HG03025 (cell line): ENCODE data around the gene AGK.
"Not testable (repeated sequence)": the region's sequence is repeated elsewhere in the genome, so short reads cannot be mapped to it uniquely, and the experiment has no call there.

Source experiments
- ATAC-seq: cut with Tn5 transposase; IDR thresholded peaks from one replicate; pipeline ENCODE4 v1.9.1; 2021; ENCODE audit warnings: mild to moderate bottlenecking, moderate library complexity; ENCODE audit not compliant: unreplicated experiment, low FRiP score

Gene AGK

DNA sequence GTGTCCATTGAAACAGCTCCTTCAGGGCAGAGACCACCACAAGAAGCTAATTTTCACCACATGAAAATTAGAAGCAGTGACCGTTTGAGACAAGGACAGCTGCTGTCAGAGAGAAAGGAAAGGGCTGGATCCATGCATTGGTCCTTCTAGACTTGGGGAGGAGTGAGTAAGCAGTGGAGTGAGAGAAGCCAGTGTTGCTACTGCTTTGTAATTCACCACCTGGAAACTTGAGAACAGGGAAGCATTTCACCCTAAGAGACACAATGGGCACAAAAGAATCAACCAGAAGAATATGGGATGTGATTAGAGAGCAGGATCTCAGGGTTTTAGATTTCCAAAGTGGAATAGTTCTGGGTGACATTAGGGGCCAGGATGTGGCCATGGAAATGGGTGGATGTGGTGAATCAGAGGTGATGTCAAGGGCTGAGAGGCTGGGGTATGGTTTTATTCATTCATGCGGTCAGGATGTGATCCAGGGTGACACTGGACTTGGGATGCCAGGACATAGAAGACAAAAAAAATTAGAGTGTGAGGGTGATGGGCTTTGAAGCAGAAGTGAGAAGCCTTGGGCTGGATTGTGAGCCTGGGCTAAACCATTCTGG lies 89.1 kb downstream of the AGK start:
- no peak for ATAC-seq

DNA sequence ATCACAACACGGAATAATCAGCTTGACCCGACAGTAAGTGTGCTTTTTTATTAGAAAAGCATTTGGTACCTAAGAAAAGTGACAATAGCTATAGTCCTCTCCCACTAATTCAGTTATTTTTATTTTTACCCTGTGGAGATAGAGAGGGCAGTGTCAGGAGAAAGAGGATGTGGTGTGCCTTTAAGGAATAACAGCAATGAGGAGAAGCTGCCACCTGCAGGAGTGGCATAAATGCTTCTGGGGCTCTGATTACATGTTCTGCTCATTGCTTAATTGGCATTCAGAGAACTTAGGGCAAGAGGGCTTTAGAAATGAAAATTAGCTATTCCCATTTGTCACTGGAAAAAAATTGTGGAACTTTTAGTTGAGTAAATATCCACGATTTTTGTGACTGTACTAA lies 90.7 kb downstream of the AGK start:
- no peak for ATAC-seq

DNA sequence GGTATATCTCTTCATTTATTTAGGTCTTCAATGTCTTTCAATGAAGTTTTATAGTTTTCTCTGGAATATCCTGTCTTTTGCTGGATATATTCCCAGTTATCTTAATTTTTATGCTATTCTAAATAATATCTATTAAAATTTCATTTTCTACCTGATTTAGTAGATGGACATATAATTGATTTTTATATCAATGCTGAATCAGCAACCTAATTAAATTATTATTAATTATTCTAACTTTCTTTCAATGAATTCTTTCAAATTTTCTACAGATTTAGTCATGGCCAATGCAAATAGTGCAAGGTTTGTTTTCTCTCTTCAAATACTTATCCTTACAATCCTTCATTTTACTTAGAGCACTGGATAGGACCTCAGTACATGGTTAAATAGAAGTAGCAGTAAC lies 94.0 kb downstream of the AGK start:
- no peak for ATAC-seq

DNA sequence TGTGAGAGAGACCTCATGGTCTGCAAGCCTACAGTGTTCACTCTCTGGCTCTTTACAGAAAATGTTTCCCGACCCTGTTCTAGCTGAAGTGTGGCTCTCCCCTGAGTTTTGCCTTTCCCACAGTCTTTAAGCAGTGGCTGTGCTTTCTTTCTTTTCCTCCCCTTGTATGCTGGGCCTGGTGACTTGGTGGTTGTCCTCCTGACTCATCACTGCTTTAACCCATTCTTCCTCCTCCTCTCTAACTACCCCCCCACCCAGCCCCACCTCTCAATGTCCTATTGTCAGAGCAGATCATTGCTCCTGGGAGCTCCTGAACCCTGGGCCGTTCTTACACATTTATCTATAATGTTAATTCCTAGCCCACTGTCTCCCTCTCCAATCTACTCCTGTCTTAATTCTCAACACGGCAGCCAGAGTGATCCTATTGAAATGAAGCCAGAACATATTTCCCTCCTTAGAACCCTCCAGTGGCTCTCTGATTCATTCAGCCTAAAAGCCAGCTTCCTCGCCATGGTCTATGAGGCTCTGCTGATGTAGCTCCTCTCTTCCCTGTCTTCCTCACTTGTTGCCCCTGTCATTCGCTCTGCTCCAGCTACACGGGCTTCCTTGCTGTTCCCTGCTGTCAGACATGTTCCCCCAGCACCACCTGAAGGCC lies 95.7 kb downstream of the AGK start:
- ATAC-seq = no peak

DNA sequence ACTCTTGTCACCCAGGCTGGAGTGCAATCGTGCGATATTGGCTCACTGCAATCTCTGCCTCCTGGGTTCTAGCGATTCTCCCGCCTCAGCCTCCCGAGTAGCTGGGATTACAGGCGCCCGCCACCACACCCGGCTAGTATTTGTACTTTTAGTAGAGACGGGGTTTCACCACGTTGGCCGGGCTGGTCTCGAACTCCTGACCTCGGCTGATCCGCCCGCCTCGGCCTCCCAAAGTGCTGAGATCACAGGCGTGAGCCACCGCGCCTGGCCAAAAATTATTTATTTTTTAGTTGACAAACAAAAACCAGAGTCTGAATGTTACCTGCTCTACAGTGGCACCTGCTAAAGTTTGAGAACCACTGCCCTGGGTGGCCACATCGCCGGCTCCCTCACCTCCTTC lies 96.5 kb downstream of the AGK start:
- ATAC-seq = not testable (repeated sequence)

DNA sequence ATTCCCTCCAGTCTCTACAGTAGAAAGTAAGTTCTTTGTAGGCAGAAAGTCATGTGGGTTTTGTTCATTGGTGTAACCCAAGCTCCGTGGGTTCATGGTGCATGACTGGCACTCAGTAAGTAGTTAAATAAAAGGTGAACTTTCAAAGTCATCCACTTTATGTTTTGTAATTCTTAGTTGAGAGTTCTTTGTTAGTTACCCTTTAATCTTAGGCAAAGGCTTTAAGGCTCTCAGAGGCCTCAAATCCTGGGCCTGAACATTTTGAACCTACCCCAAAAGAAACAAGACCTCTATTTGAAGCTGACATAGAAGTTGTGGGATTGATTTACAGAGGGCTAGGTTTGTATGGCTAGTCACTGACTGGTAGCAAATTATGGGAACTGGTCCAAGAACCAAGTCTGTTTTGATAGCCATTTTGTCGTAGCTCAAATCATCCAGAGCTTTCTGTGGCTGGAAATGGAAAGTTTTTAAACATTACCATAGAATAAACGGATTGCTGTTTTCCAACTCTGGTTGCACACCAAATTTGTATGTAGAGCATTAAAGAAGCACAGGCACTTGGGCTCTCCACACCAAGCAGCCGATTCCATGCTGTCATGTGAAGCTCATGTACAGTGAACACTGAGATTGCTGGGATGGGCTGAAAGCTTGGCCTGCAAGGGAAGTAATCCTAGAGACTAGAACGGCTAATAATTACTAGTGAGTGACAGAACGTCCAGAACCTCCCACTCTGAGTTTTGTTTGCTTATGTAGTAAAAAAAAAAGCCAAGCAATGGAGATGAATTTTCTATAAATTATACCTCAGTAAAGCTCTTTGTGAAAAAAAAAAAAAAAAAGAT lies 97.3 kb downstream of the AGK start:
- ATAC-seq = no peak

DNA sequence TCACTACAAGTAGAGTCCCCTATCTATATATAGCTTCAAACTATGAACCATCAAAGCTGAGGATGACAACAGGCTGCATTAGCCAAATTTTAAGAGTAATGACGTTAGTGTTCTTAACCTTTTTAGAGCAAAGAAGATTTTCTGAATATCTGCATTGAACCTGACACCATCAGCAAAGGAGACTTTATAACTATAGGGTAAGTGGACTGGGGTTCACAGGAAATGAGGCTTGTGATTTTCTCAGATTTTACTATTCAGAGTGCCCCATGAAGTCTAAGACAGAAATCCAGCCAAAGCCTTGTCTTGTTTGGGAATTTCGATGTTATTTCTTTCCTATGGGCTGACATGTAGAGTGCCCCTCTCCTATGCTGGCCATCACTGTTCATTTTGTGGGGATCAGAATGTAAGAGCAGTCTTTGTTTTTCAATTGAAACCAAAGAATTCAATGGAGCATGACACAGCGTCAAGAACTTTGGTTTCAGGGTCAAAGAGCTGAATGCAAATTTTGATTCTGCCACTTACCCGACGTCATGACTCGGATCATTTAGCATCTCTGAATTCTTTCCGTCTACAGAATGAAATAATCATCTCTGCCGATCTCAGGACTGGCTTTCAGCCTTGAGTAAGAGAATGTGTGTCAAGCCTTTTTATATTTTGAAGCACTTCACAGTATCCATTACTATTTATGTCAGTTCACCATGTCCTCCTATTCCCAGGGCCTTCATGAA lies 98.1 kb downstream of the AGK start:
- ATAC-seq = peak; percentile 77

DNA sequence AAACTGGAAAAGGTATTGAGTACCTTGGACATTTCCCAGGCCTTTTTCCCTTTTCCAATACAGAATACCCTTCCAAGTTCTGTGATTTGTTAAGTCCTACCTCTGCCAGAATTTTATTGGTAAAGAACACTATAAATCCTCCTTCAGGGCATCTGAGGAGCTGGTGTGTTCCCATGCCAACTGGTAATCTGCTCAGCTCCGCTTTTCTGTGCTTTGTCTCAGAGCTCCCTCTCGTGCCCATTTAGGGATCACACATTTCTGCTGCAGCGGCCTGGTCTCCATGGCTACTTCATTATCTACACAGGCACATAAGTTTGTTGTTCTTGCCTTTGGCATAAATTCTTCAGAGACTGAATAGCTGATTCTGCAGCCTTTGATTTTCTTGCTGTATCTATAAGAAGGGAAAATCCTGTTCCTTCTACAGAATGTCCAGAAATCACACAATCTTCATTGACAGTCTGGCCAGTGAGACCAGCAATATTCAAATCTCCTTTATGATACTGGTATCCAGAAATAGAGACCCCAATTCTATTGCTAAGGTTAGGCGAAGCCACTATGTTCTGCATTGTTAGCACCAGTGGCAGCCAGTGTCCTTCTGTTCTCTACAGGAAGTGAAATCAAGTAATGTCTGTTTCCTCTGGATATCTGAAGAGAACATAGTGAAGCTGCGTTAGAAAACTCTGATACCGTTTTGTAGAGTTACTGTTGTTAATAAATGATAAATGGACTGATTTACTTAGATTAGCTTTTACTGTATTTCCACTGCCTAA lies 98.8 kb downstream of the AGK start:
- peak; percentile 52 for ATAC-seq

DNA sequence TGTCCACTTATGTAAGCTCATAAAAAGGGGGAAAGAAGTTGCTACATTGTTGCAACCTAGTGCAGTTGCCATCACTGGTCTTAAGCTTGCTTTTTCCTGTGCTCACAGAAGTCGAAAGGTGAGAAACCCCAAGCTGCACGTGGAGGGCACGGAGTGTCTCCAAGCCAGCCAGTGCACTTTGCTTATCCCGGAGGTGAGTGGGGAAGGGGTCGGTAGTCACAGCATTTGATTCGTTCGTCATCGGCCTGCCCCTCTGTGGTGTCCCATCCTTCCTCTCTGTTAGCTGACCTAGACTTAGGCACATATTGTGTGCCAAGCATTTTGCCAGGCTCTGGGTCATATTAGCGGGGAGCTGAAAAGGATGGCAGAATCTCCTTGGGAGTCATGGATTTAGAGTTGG lies 100.2 kb downstream of the AGK start:
- no peak for ATAC-seq

DNA sequence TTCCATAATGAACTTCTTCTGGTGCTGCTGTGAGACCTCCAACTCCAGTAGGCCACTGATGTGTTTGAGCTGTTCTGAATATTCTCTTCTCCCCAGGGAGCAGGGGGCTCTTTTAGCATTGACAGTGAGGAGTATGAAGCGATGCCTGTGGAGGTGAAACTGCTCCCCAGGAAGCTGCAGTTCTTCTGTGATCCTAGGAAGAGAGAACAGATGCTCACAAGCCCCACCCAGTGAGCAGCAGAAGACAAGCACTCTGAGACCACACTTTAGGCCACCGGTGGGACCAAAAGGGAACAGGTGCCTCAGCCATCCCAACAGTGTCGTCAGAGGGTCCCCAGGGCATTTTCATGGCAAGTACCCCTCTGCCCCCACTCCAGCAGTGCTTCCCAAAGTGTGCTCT lies 101.5 kb downstream of the AGK start:
- ATAC-seq = no peak

DNA sequence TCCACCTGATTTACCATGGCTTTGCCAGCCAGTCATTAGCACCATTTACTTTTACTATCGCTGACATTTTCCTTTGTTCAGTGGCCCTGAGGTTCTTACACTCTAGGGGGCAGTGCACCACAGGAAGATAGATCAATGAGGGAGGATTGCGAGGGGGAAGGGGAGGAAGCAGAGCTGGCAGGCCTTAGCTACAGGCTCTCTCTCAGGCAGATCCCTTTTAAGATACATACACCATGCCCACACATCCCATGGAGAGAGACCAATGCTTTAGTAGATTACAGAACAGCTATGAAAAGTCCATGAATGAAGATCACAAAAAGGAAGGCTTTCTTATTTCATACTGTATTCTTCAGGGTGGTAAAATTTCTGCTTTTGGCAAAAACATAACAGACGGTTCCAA lies 103.3 kb downstream of the AGK start:
- peak; percentile 65 for ATAC-seq

DNA sequence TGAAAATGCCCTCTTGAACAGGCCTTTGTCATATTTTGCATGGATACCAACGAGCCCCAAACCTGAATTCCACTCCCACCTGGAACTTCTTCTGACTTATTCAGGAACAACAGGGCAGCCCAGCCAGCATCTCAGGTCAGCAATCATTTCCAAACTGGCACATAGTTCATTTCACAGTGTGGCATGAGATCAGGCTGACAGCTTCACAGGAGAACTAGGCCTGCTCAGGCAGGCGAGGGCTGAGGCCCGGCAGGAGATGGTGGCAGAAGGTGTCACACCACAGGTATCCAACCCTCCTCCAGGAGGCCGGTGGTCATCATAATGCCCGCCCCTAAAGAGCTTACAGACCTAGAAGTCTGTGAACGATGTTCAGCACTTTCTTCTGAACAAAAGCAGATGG lies 108.3 kb downstream of the AGK start:
- no peak for ATAC-seq

DNA sequence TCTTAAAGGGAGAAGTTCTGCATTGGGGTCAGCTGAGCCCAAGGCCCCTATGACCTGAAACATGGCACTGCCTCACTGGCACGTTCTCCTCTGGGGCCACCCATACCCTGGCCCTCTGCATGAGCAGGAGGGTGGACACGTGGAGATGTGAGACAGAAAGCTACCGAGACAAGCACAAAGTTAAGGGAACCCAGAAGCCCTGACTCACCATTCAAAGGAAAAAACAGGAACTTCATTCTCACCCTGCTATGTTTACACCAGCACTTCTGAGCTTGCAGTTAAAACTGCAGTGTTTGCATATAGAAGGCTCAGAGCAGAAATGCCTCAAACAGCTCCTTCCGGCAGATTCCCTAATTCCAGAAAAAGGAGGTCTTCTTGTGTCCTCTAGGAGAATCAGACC lies 109.0 kb downstream of the AGK start:
- no peak for ATAC-seq

DNA sequence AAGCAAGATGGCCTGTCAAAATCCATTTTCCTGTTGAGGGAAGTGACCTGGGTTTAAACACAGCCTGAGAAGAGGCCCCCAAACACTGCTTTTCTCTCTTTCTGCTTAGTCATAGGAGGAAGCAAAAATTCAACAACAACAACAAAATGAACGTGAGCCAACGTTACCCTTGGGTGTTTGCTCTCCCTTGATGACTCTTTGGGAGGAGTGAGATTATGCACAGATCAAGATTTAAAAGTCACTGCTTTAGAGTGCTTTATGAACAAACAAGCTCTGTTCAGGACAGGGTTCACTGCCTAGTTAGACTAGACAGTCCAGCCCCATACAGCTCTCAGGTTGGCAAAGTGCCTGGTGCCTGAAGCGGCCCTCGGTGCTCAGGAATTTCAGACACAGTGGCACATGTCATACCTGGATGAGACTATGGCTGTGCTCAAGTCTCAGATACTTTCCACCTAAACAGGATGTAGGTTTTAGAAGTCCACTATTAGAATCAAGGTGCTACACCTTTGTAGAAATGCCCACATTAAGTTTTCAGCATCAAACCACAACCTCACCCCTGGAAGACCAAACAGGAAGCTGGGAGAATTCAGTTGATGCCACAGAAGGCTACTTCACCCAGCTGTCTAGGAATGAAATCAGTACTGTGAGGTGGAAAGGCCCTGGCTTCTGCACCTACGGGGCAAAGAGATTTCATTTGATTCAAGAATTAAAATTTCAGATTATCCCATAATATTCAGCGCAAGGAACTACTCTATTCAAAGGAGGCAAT lies 112.1 kb downstream of the AGK start:
- ATAC-seq = no peak

DNA sequence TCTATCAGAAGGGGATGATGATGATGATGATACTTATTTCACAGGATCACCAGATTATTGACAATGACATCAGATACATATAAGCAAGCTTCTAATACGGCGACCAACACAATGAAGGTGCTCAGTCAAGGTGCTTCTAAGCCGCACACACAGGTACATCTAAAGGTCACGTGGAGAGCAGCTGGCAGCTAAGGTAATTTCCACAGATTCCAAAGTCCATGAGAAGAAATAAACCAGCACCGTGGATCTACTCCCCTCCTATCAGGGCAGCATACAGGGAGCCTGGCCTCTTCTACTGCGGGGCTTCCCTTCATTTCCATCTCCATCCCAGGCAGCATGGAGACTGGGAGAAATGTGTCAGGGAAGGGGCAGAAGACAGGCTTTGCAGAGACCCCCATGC lies 113.2 kb downstream of the AGK start:
- no peak for ATAC-seq

DNA sequence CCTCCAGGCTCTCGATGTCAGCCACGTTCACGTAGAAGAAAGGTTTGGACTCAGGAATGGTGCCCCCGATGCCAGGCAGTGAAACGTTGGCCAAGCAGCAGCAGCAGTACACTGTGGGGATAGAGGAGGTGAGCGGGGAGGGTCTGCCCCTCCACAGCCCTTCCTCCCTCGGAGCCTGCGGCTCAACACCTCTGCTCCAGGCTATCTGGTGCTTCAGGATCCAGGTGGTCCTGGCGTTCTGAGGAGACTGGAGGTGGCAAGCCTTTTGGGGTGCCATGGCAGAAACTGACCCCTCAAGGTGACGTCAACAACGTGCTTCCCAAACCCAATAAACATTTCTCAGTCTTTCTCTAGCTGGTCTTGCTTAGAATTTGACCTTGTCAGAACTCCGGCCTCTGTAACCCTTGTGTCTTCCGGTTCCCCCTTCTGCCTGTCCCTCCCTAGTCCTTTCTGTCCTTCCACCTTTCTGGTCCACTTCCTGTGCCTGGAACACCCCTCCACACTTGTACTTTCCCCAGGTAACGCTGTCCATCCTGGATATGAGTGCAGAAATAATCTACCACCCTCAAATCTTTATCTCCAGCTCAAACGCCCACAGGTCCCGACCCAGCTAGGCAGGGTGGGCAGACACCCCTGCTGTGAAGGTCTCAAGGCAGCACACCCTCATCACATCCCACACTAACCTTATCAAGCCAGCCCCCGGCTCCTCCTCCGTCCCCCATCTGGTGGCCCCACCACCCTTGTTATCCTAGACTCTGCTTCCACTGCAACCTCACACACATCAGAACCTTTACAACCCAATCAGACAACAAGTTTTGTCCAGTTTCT lies 114.2 kb downstream of the AGK start:
- ATAC-seq = no peak

DNA sequence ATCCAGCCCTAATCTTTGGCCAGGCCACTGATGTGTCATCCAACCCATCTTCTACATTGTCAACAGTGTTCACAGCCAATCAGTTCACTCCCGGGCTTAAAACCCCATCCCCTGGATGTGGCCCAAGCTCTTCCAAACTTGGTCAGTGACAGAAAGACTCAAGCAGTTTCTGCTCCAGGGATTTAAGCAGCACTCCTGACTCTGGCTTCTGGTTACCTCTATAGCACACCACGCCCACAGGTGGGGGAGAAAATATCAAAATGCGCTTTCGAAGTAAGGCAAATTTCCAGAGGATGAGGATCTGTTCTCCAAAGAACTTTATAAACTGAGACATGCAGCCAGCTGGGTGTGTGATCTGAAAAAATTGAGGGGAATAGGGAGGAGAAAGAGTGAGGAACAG lies 114.9 kb downstream of the AGK start:
- no peak for ATAC-seq

DNA sequence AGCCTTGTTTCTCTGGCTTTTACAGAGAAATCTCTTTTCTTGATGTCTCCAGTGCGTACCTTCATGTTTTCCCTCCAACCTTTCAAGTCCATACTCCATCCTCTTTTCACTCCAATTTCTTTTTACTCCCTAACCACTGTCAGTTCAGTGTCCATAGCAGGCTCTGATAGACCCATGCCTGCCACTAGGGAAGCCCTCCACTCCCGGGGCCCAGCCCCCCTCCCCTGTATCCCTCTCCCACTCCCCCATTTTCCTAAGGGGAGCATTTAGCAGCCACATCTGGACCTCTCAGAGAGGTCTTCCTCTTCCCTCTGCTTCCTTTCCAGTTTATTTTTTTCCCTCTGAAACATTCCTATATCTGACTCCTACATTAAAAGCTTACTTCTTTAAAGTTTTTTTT lies 117.6 kb downstream of the AGK start:
- no peak for ATAC-seq
